ENCODE results near the gene ZSCAN26. TPM values are rescaled to one million over a fixed set of nuclear protein-coding genes. Genes with fewer than 3 reads are reported as not detected.

Gene ZSCAN26
- total and polyA plus RNA-seq, 12 donors = 7.2 to 27.3 (median 18.3) TPM

- H3K27me3 ChIP-seq = no peaks in the 10 kb centered on the region
- no peak for DNase-seq
- H3K9me3 ChIP-seq (replicated peaks in 1 of 3) = no peaks in the 10 kb centered on the region
- no peak overlapping the region for H3K27ac ChIP-seq
- no peak overlapping the region for H3K4me3 ChIP-seq
- no peak for TF ChIP-seq CTCF (IDR thresholded peaks at IDR 0.05)
- no peak for TF ChIP-seq POLR2A (IDR thresholded peaks at IDR 0.05)
- 91 to 95% (median 93%) methylated on average over 2 of the region's 2 CpGs for WGBS, 4 donors
- H3K36me3 ChIP-seq (replicated peaks in 1 of 2) = peaks cover 0 to 35% of the 10 kb centered on the region in 2 donors
- H3K4me1 ChIP-seq (replicated peaks in 1 of 2) = peaks cover 7 to 15% of the 10 kb centered on the region in 2 donors
- intact Hi-C loops (cut with DNase I) = no loop called here
Measured at GRCh38 chr6:28226460-28226859, 40.5 kb upstream of the ZSCAN26 start.

DNA sequence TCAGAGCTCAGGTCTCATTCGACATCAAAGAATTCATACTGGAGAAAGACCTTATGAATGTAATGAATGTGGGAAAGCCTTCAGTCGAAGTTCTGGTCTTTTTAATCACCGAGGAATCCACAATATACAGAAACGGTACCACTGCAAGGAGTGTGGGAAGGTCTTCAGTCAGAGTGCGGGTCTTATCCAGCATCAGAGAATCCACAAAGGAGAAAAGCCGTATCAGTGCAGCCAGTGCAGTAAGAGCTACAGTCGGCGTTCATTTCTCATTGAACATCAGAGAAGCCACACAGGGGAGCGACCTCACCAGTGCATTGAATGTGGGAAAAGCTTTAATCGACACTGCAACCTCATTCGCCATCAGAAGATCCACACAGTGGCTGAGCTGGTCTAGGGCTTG, 34.2 kb upstream of the ZSCAN26 start:
- TF ChIP-seq POLR2A (IDR thresholded peaks at IDR 0.05) = no peak
- TF ChIP-seq CTCF (IDR thresholded peaks at IDR 0.05) = no peak
- Histone ChIP-seq H3K9me3 (replicated peaks in 1 of 3) (no peaks in the 10 kb centered on the region), H3K4me1 (replicated peaks in 1 of 2) (no peaks in the 10 kb centered on the region), H3K4me3 (no peak overlapping the region), H3K36me3 (replicated peaks in 1 of 2) (peaks cover 0 to 29% of the 10 kb centered on the region in 2 donors), H3K27me3 (no peaks in the 10 kb centered on the region), H3K27ac (no peak overlapping the region)
- intact Hi-C loops (cut with DNase I) = no loop called here
- no peak for DNase-seq
- WGBS, 4 donors = 94 to 98% (median 95%) methylated on average over 11 of the region's 11 CpGs

- TF ChIP-seq POLR2A (IDR thresholded peaks at IDR 0.05) = no peak
- no peak for TF ChIP-seq CTCF (IDR thresholded peaks at IDR 0.05)
- H3K27me3 ChIP-seq = no peaks in the 10 kb centered on the region
- DNase-seq = no peak
- H3K36me3 ChIP-seq (replicated peaks in 1 of 2) = no peaks in the 10 kb centered on the region
- intact Hi-C loops (cut with DNase I) = no loop called here
- no peaks in the 10 kb centered on the region for H3K9me3 ChIP-seq (replicated peaks in 1 of 3)
- H3K4me1 ChIP-seq (replicated peaks in 1 of 2) = no peaks in the 10 kb centered on the region
- WGBS, 4 donors = 70 to 84% (median 76%) methylated on average over 3 of the region's 3 CpGs
- no peak overlapping the region for H3K4me3 ChIP-seq
- no peak overlapping the region for H3K27ac ChIP-seq
Measured at GRCh38 chr6:28235912-28236452, 31.0 kb upstream of the ZSCAN26 start.

DNA sequence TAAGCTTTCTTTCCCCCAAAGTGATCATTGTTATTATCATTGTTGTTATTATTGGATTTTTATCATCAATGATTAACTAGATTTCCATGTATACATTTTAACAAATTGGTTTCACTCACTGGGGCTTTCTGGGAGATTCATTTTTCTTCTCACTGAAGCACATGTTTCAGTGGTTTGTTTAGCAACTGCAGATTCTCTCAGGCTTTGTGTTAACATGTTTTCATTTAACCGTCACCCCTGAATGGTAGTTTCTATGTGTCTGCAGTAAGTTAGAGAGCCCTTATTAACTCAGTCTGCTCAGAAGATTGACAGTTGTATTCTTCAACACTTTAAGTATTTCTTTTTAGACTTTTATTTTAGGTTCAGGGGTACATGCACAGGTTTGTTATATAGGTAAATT, 27.3 kb upstream of the ZSCAN26 start:
- TF ChIP-seq POLR2A (IDR thresholded peaks at IDR 0.05) (no peak), CTCF (IDR thresholded peaks at IDR 0.05) (no peak)
- no peak overlapping the region for H3K27ac ChIP-seq

More for the DNA sequence above, 27.3 kb upstream of the ZSCAN26 start:
- 86 to 100% (median 94%) methylated on average over 1 of the region's 1 CpG for WGBS, 4 donors
- Histone ChIP-seq H3K4me1 (replicated peaks in 1 of 2) (no peaks in the 10 kb centered on the region), H3K27me3 (no peaks in the 10 kb centered on the region), H3K36me3 (replicated peaks in 1 of 2) (peaks cover 0 to 5% of the 10 kb centered on the region in 2 donors), H3K9me3 (replicated peaks in 1 of 3) (no peaks in the 10 kb centered on the region), H3K4me3 (no peak overlapping the region)
- intact Hi-C loops (cut with DNase I) = no loop called here
- DNase-seq = no peak
